OCI-LY7 (cell line): ENCODE measurements around the gene MYO18A. TPM values are rescaled to one million over a fixed set of nuclear protein-coding genes. Genes with fewer than 3 reads are reported as not detected.

Experiments
- BruUV-seq: library from RNA; stranded (reverse); fragments of 400-500 nt; replicated peaks from 2 replicates; lab custom pipeline; 2021; lab: Mats Ljungman, UMichigan
- CTCF ChIA-PET: fragments of 300-600 bp; sonication (Branson Sonifier 250); formaldehyde crosslinking; loops from one replicate; lab custom pipeline; 2022; ENCODE audit warnings: antibody characterized with exemption; ENCODE audit not compliant: unreplicated experiment; lab: Charles Lee
- POLR2A ChIA-PET: fragments of 300-600 bp; sonication (Branson Sonifier 250); formaldehyde crosslinking; loops from one replicate; lab custom pipeline; 2022; ENCODE audit warnings: antibody characterized with exemption; lab: Charles Lee
- DNase-seq: peaks from one replicate; pipeline ENCODE4 v3.0.0-alpha.2; 2015; ENCODE audit warnings: low spot score
- H2AFZ ChIP-seq: fragments of 200-600 bp; sonication (generic), shearing (Covaris generic); 2 replicates; pipeline ENCODE4 v1.6.1; 2014; ENCODE audit warnings: mild to moderate bottlenecking, antibody characterized with exemption, low read length, moderate library complexity
- H3K27ac ChIP-seq: fragments of 200-600 bp; sonication (generic); 2 replicates; pipeline ENCODE4 v1.5.1; 2014; ENCODE audit warnings: mixed run types, low read depth, mild to moderate bottlenecking, moderate library complexity, low read length, inconsistent platforms; ENCODE audit not compliant: poor library complexity, severe bottlenecking
- H3K36me3 ChIP-seq: fragments of 200-600 bp; sonication (generic); 2 replicates; pipeline ENCODE4 v1.6.1; 2014; ENCODE audit warnings: mild to moderate bottlenecking, antibody characterized with exemption, low read length, moderate library complexity, mixed read lengths; ENCODE audit not compliant: insufficient read depth
- H3K4me1 ChIP-seq: fragments of 200-600 bp; sonication (generic); 2 replicates; pipeline ENCODE4 v1.5.1; 2014; ENCODE audit warnings: mild to moderate bottlenecking, low read length; ENCODE audit not compliant: insufficient read depth, poor library complexity, severe bottlenecking
- H3K4me2 ChIP-seq: fragments of 200-600 bp; sonication (generic); 2 replicates; pipeline ENCODE4 v1.6.1; 2014; ENCODE audit warnings: mild to moderate bottlenecking, low read length
- H3K4me3 ChIP-seq: fragments of 200-600 bp; sonication (generic); 2 replicates; pipeline ENCODE4 v1.5.1; 2014; ENCODE audit warnings: mild to moderate bottlenecking, low read depth, low read length; ENCODE audit not compliant: poor library complexity, severe bottlenecking
- H3K79me2 ChIP-seq: fragments of 200-600 bp; sonication (generic); 2 replicates; pipeline ENCODE4 v1.6.1; 2016; ENCODE audit warnings: low read depth, mild to moderate bottlenecking, low read length, moderate library complexity, mixed read lengths; ENCODE audit not compliant: insufficient read depth
- H3K9me2 ChIP-seq: fragments of 200-600 bp; sonication (generic); 2 replicates; pipeline ENCODE4 v1.6.1; 2016; ENCODE audit warnings: mild to moderate bottlenecking, low read length, mixed read lengths; ENCODE audit not compliant: insufficient read depth
- H3K9me3 ChIP-seq: fragments of 200-600 bp; sonication (generic); 2 replicates; pipeline ENCODE4 v1.6.1; 2014; ENCODE audit warnings: mild to moderate bottlenecking, mixed run types, low read length, mixed read lengths
- H4K20me1 ChIP-seq: fragments of 200-600 bp; sonication (generic); 2 replicates; pipeline ENCODE4 v1.6.1; 2014; ENCODE audit warnings: mild to moderate bottlenecking, antibody characterized with exemption, low read length, moderate library complexity, mixed read lengths; ENCODE audit not compliant: insufficient read depth
- CTCF ChIP-seq: fragments of 200-600 bp; sonication (generic); conservative IDR thresholded peaks from 2 replicates; pipeline ENCODE4 v1.5.1; 2014; ENCODE audit warnings: mild to moderate bottlenecking, antibody characterized with exemption, low read length, moderate library complexity, mixed read lengths
- EZH2phosphoT487 ChIP-seq: fragments of 200-600 bp; sonication (generic); IDR thresholded peaks from 2 replicates; pipeline ENCODE4 v1.6.1; 2018; ENCODE audit warnings: low read depth, borderline replicate concordance, mild to moderate bottlenecking, mixed run types, antibody characterized with exemption, low read length, moderate library complexity, mixed read lengths
- intact Hi-C: fragments of 100-400 bp; cut with micrococcal nuclease; formaldehyde crosslinking; loops from one replicate; pipeline ENCODE4 v1.10.0; 2022; ENCODE audit not compliant: unreplicated experiment
- total RNA-seq, 2 experiments: library from RNA; depleted of rRNA in 1 of 2; stranded (reverse); fragments of >200 nt in 1 of 2; shearing (Covaris generic) in 1 of 2; gene quantifications; 2 replicates each; pipeline ENCODE4 v1.2.3, GENCODE V29; 2014 to 2022

MYO18A gene
- total RNA-seq, 2 experiments from 2014 or later: 124 to 128 TPM

- Histone ChIP-seq H4K20me1 (no peaks in the 10 kb centered on the region), H3K9me3 (no peaks in the 10 kb centered on the region), H3K4me1 (no peaks in the 10 kb centered on the region), H3K27ac (no peak overlapping the region), H3K4me2 (no peak overlapping the region), H3K9me2 (no peaks in the 10 kb centered on the region), H3K79me2 (no peaks in the 10 kb centered on the region), H3K4me3 (no peak overlapping the region), H2AFZ (no peak overlapping the region), H3K36me3 (peaks cover 37% of the 10 kb centered on the region; the same call in 1 of the 2 replicates)
- no TSS peak for BruUV-seq
- TF ChIP-seq EZH2phosphoT487 (no peak), CTCF (no peak)
- ChIA-PET POLR2A (interaction anchor here (0.6 to 0.8 kb wide), 2 partner anchors 12 to 117 kb away, joined by 3 read pairs; no protein-coding TSS in a partner anchor), CTCF (interaction anchor here (1.4 kb wide), 1 partner anchor 114 kb away, joined by 4 read pairs; no protein-coding TSS in a partner anchor)
- intact Hi-C loops: no loop called here
- DNase-seq: no peak
Observed at GRCh38 chr17:29079433-29079832, 100.8 kb downstream of the MYO18A start.

DNA sequence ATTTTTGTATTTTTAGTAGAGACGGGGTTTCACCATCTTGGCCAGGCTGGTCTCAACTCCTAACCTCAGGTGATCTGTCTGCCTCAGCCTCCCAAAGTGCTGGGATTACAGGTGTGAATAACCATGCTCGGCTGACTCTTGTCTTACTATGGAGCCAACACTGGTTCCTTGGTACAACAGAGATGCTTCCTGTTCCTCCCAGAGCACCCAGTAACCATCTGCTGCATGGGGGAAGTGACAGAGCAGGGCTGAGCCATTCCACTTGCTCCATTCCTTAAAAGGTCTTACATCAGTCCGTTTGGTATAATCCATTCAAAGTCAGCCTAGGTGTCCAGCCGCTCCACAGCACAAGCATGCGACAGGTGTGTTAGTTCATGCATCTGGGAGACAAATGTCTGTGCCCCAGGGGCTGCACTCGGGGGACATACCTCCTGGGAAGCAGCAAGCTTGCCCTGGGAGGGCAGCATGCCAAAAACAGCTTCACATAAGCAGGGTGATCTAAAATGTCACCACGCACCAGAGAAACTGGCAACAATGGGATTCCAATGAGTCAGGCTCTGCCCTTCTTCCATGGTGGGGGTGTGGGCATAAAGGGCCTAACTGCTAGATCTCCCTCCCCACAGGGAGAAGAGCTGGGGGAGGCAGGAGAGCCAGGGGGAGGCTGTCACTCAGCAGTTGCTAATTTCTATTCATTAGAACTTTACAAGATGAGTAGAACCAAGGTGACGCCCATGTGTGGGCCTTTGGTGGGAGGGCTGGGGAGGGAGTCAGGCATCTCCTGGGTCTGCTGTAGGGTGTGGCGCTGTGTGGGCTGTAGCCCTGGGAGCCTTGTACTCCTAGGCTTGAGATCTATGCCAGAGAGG is 101.8 kb downstream of the MYO18A start:
- Histone ChIP-seq H4K20me1 (no peaks in the 10 kb centered on the region), H3K79me2 (no peaks in the 10 kb centered on the region), H3K4me3 (no peak overlapping the region), H3K36me3 (peaks cover 35% of the 10 kb centered on the region; the same call in 1 of the 2 replicates), H3K4me1 (no peaks in the 10 kb centered on the region), H3K4me2 (no peak overlapping the region), H3K9me2 (no peaks in the 10 kb centered on the region), H3K9me3 (no peaks in the 10 kb centered on the region), H3K27ac (no peak overlapping the region), H2AFZ (no peak overlapping the region)
- no TSS peak for BruUV-seq
- intact Hi-C loops: no loop called here
- CTCF ChIA-PET: interaction anchor here (1.4 kb wide), 1 partner anchor 113 kb away, joined by 4 read pairs; no protein-coding TSS in a partner anchor
- POLR2A ChIA-PET: interaction anchor here (0.8 kb wide), 1 partner anchor 13 kb away, joined by 3 read pairs; no protein-coding TSS in a partner anchor
- no peak for DNase-seq
- TF ChIP-seq EZH2phosphoT487 (no peak), CTCF (no peak)

DNA sequence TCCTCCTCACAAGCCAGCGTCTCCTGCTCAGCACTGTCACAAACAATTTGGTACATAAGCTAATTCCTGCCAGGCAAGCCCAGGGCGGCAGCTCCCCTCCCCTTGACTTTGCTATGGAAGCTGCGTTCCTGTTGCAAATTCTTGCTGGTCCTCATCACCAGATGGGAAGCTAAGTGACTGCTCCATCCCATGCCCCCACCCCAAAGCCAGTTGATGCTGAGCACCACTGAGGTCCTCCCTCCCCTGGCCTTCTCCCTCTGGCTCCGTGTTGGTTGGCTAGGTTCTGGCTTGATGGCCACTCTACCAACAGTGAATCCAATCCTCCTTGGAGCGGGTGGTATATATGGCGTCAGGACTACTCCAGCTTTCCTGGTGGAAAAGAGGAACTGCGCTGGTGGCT is 102.9 kb downstream of the MYO18A start:
- POLR2A ChIA-PET: interaction anchor here (0.6 to 1.3 kb wide), 2 partner anchors 14 to 97 kb away, joined by 3 read pairs; no protein-coding TSS in a partner anchor

More for the DNA sequence above, 102.9 kb downstream of the MYO18A start:
- no peak overlapping the region for H3K4me2 ChIP-seq
- no peak overlapping the region for H3K27ac ChIP-seq
- H4K20me1 ChIP-seq: no peaks in the 10 kb centered on the region
- CTCF ChIA-PET: no interaction called here
- no peak overlapping the region for H2AFZ ChIP-seq
- no peaks in the 10 kb centered on the region for H3K9me2 ChIP-seq
- TF ChIP-seq EZH2phosphoT487 (no peak), CTCF (no peak)
- intact Hi-C loops: no loop called here
- BruUV-seq: no TSS peak
- H3K36me3 ChIP-seq: peaks cover 32% of the 10 kb centered on the region; the same call in 1 of the 2 replicates
- no peaks in the 10 kb centered on the region for H3K9me3 ChIP-seq
- no peak overlapping the region for H3K4me3 ChIP-seq
- DNase-seq: no peak
- no peaks in the 10 kb centered on the region for H3K4me1 ChIP-seq
- H3K79me2 ChIP-seq: no peaks in the 10 kb centered on the region
